ENCODE measurements around the gene C3orf18. TPM values are rescaled to one million over a fixed set of nuclear protein-coding genes. Genes with fewer than 3 reads are reported as not detected.

C3orf18 gene
- total RNA-seq, 2 experiments from 2014 or later, result 16.7 to 17.0 TPM

DNA sequence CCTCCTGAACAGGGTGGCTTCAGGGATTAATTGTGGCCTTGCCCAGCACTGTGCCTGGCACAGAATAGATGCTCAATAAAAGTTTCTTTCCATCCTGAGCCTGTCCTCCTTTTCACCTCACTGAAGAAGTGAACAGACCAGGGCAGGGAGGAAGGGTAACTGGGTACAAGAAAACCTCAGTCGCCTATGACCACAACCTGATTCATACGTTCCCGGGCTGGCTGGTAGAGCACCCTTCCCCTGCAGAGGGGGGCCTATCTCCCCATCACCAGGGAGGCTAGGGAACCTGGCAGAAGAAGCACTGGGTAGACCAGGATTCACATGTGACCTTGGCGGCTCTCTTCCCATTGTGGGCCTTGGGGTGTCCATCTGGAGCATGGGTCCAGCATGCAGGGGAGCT is 36.3 kb downstream of the C3orf18 start:
- Mint-ChIP-seq H3K4me3 (no peak overlapping the region), H3K9me3 (no peaks in the 10 kb centered on the region), H3K27ac (no peak overlapping the region), H3K36me3 (no peaks in the 10 kb centered on the region), H3K4me1 (ENCODE audit: low read depth) (no peaks in the 10 kb centered on the region), H3K27me3 (peaks cover 9% of the 10 kb centered on the region)
- ChIA-PET POLR2A (no interaction called here), CTCF (interaction anchor here (1.7 kb wide), 1 partner anchor 11 kb away, joined by 6 read pairs; no protein-coding TSS in a partner anchor)
- intact Hi-C loops (cut with micrococcal nuclease), result no loop called here
- DNase-seq, result no peak

DNA sequence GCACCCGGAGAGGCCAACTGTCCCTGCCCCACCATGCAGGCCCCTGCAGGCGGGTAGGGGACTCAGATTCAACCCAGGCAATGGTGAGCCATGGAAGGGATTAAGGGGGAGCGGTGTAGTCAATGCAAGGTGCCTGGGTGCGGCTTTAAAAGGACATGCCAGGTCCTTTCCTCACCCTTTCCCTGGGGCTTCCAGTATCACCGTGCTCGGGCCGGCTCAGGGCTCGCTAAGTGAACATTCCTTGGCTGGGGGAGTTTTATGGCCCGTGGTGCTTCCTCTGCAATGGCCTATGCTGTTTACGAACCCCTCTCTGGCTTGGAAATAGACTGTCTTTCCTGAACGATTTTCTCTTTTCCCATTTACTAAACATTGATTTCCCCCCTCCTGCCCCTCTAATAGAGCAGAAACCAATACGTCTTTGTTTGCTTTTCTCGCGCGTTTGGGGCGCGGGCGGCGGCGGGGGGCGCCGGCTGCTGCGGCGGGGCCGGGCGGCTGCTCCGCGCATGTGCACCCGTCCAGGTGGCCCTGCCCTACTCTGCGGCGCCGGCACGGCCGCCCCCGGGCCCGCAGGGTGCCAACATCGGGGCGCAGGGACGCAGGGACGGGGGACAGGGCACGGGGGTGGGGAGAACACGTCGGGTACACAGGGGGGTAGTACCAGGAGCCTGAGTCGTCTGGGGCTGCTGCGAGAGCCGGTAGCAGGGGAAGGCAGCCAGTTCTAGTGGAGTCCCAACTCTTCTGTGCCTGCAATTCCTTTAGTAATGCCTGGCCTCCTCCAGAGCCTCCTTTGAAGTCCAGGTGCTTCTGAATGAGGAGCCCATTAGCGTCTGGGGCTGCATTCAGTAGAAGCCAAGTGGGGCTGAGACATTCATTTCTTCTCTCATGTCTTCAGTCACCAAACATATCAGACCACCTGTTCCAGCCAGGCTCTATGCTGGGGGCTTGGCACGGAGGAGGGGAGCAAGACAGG is 37.3 kb downstream of the C3orf18 start:
- no peaks in the 10 kb centered on the region for H3K36me3 Mint-ChIP-seq
- intact Hi-C loops (cut with micrococcal nuclease), result no loop called here
- H3K9me3 Mint-ChIP-seq, result no peaks in the 10 kb centered on the region
- no peak overlapping the region for H3K4me3 Mint-ChIP-seq
- CTCF ChIA-PET, result no interaction called here
- POLR2A ChIA-PET, result no interaction called here
- no peak overlapping the region for H3K27ac Mint-ChIP-seq
- no peaks in the 10 kb centered on the region for H3K4me1 Mint-ChIP-seq (ENCODE audit: low read depth)
- H3K27me3 Mint-ChIP-seq, result peaks cover 8% of the 10 kb centered on the region
- no peak for DNase-seq

DNA sequence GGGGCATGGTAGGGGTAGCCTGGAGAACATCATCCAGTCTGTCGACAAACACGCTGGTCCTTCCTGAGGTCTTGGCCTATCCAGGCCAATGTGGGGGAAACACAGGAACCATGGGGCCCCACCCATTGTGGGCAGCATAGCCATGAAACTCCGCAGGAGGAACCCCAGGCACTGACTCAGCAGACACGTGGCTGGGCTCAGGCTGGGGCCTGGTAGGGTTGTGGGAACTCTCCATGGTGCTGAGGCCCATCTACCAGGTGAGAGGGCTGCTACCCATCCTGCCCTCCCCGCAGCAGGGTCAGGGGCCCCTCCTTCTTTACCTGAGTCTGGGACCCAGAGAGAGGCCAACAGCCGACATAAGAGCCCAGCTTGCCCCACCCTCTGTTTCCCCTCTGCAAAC is 41.6 kb downstream of the C3orf18 start:
- intact Hi-C loops (cut with micrococcal nuclease), result no loop called here
- no peak overlapping the region for H3K4me3 Mint-ChIP-seq
- H3K4me1 Mint-ChIP-seq (ENCODE audit: low read depth), result no peaks in the 10 kb centered on the region
- H3K27me3 Mint-ChIP-seq, result peaks cover 3% of the 10 kb centered on the region
- peak; percentile 81 for DNase-seq
- H3K9me3 Mint-ChIP-seq, result no peaks in the 10 kb centered on the region
- ChIA-PET CTCF (interaction anchor here (4.3 kb wide), 1 partner anchor 16 kb away, joined by 28 read pairs; no protein-coding TSS in a partner anchor), POLR2A (no interaction called here)
- H3K27ac Mint-ChIP-seq, result no peak overlapping the region
- H3K36me3 Mint-ChIP-seq, result no peaks in the 10 kb centered on the region

DNA sequence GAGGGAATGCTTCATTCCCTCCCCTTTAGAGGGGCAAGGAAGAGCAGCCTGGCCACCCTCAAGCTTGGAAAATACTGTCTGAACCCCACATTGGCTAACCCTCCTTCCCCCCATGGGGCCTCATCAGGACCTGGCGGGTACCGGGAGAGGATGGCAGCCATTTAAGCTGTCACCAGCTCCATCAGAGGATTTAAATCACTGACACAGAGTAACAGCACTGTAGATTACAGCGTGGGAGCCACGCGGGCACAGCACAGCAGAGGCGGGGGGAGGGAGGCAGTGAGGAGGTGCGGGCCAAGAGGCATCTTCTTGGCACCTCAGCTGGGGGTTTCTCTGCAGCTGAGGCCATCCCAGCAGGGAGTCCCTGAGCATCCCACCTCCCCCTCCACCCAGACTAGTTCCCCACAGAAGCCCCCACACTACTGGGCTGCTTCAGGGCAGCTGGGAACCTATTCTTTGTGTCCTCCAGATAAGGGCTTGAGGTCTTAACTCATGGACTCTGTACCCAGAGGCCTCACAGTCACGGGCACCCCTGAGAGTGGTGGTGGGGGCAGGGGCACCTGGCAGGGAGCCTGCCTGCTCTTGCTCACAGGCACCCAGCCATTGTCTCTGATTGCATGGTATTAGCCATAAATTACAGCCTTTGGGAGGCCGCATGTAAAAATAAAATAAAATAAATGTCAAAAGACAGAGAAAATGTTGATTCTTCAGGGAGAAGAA is 42.2 kb downstream of the C3orf18 start:
- CTCF ChIA-PET, result interaction anchor here (4.3 kb wide), 1 partner anchor 17 kb away, joined by 28 read pairs; no protein-coding TSS in a partner anchor
- no peaks in the 10 kb centered on the region for H3K36me3 Mint-ChIP-seq
- peaks cover 3% of the 10 kb centered on the region for H3K27me3 Mint-ChIP-seq
- POLR2A ChIA-PET, result no interaction called here
- intact Hi-C loops (cut with micrococcal nuclease), result no loop called here
- no peak for DNase-seq
- no peaks in the 10 kb centered on the region for H3K9me3 Mint-ChIP-seq
- H3K27ac Mint-ChIP-seq, result no peak overlapping the region
- H3K4me1 Mint-ChIP-seq (ENCODE audit: low read depth), result no peaks in the 10 kb centered on the region
- H3K4me3 Mint-ChIP-seq, result no peak overlapping the region

DNA sequence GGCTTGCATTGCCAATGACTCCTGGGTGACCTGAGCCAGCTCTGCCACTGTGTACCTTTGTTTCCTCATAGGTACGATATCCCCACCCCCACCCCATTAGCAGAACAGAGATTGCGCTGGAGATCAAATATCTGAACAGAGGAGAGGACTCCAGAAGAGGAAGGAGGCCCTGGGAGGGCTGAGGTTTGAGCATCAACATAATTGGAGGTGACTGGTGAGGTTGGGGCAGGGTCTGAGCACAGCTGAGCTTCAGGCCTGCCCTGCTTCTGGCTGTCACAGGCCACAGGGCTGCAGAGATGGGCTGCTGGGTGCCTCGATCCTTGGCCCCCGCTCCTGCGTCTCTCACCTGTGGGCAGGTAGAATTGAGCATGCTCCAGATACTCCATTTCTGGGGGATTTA is 42.8 kb downstream of the C3orf18 start:
- ChIA-PET POLR2A (no interaction called here), CTCF (interaction anchor here (1.1 to 4.3 kb wide), 2 partner anchors 18 to 89 kb away, joined by 3 to 28 read pairs; no protein-coding TSS in a partner anchor)
- no peak for DNase-seq
- intact Hi-C loops (cut with micrococcal nuclease), result no loop called here
- H3K36me3 Mint-ChIP-seq, result no peaks in the 10 kb centered on the region
- H3K9me3 Mint-ChIP-seq, result no peaks in the 10 kb centered on the region
- no peak overlapping the region for H3K4me3 Mint-ChIP-seq
- no peaks in the 10 kb centered on the region for H3K4me1 Mint-ChIP-seq (ENCODE audit: low read depth)
- peaks cover 2% of the 10 kb centered on the region for H3K27me3 Mint-ChIP-seq
- no peak overlapping the region for H3K27ac Mint-ChIP-seq

DNA sequence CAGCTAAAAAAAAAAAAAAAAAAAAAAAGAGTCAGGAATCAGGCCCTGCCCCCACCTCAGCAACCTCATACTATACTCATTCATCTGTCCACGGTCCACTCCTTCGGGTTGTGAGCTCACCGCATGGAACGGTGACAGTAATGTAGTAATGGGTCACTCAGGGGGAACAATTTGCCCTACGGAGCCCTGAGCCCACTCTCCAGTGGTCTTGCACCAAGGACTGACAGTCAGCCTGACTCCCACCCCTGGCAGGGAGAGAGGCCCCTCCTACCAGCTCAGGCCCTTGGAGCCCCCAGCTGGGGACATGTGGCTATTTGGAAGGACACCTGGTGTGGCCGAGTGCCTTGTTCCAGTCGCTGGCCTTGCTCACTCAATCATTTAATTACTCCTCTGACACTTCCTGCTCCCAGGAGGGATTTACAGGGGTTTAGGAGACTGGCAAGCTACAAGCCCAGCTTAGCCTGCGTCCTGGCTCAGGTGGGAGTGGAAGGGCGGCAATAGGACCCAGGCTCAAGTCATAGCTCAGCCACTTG is 44.2 kb downstream of the C3orf18 start:
- intact Hi-C loops (cut with micrococcal nuclease), result no loop called here
- Mint-ChIP-seq H3K9me3 (no peaks in the 10 kb centered on the region), H3K4me1 (ENCODE audit: low read depth) (no peaks in the 10 kb centered on the region), H3K36me3 (no peaks in the 10 kb centered on the region), H3K27ac (no peak overlapping the region), H3K4me3 (no peak overlapping the region), H3K27me3 (no peaks in the 10 kb centered on the region)
- ChIA-PET CTCF (interaction anchor here (1.1 to 4.3 kb wide), 2 partner anchors 19 to 90 kb away, joined by 3 to 28 read pairs; no protein-coding TSS in a partner anchor), POLR2A (no interaction called here)
- no peak for DNase-seq

DNA sequence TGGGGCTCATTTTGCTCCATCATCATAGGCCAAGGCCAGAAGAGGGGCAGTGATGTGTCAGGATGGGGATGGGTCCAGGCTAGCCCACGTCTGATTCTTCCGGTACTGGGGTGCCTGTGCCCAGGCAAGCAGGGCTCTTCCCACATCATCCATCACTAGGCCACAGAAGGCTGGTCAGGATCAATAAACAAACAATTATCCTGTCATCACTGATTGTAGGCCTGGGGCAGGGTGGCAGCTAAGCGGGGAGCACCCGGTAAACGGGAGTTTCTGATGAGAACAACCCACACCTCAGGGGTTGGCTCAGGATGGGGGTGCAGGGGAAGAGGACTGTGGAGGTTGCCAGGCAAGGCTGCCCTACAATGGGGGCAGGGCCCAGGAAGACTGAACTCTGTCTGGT is 46.0 kb downstream of the C3orf18 start:
- H3K27me3 Mint-ChIP-seq, result no peaks in the 10 kb centered on the region
- no peaks in the 10 kb centered on the region for H3K9me3 Mint-ChIP-seq
- no peak overlapping the region for H3K4me3 Mint-ChIP-seq
- POLR2A ChIA-PET, result no interaction called here
- CTCF ChIA-PET, result interaction anchor here (0.9 to 4.3 kb wide), 4 partner anchors 21 to 93 kb away, joined by 3 to 28 read pairs (median 8); no protein-coding TSS in a partner anchor
- H3K36me3 Mint-ChIP-seq, result no peaks in the 10 kb centered on the region
- H3K4me1 Mint-ChIP-seq (ENCODE audit: low read depth), result no peaks in the 10 kb centered on the region
- no peak overlapping the region for H3K27ac Mint-ChIP-seq
- intact Hi-C loops (cut with micrococcal nuclease), result no loop called here
- no peak for DNase-seq

DNA sequence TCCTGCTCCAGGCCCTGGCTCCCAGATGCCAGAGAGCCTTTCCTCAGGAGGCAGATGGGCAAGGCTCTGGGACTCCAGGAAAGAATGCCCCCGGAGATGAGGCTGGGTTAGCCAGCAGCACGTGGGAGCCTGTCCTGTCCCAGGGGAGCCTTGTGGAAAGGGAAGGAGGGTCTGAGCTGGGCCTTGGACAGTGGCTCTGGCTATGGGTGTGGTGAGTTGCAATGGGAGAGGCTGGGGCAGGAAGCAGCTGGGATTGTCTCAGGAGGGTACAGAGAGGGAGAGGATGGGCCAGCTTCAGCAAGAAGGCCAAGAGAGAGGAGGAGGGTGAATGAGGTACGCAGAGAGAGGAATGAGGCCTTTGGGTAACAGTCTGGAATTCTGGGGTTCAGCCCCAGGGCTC is 46.7 kb downstream of the C3orf18 start:
- ChIA-PET CTCF (interaction anchor here (2.6 kb wide), 1 partner anchor 92 kb away, joined by 11 read pairs; no protein-coding TSS in a partner anchor), POLR2A (no interaction called here)
- intact Hi-C loops (cut with micrococcal nuclease), result no loop called here
- Mint-ChIP-seq H3K4me1 (ENCODE audit: low read depth) (no peaks in the 10 kb centered on the region), H3K4me3 (no peak overlapping the region), H3K9me3 (no peaks in the 10 kb centered on the region), H3K27ac (no peak overlapping the region), H3K27me3 (no peaks in the 10 kb centered on the region), H3K36me3 (no peaks in the 10 kb centered on the region)
- DNase-seq, result no peak

DNA sequence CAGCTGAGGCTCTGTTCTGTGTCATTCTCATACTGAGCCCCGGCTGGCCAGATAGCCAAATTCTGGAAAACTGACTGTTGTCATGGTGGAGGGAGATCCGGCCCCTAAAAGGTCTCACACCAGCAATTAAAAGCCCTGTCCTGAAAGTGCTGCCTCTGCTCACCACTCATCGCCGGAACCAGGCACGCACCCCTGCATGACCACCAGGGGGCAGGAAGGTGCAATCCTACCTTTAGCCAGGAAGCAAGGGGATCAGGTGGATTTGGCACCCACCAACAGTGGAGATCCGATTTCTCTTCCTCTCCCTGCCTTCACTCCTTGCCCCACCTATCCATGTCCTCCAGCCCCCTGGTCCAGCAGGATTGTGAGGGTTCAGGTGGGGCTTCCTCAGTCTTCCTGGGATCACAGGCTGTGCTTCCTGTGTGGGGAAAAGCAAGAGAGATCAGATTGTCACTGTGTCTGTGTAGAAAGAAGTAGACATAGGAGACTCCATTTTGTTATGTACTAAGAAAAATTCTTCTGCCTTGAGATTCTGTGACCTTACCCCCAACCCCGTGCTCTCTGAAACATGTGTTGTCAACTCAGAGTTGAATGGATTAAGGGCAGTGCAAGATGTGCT is 48.0 kb downstream of the C3orf18 start:
- peak; percentile 86 for DNase-seq
- no peaks in the 10 kb centered on the region for H3K36me3 Mint-ChIP-seq
- H3K27me3 Mint-ChIP-seq, result no peaks in the 10 kb centered on the region
- no peak overlapping the region for H3K4me3 Mint-ChIP-seq
- no peaks in the 10 kb centered on the region for H3K9me3 Mint-ChIP-seq
- H3K27ac Mint-ChIP-seq, result no peak overlapping the region
- CTCF ChIA-PET, result interaction anchor here (0.9 to 2.6 kb wide), 4 partner anchors 23 to 113 kb away, joined by 4 to 13 read pairs (median 8); partner anchors contain the start of gene MAPKAPK3
- POLR2A ChIA-PET, result no interaction called here
- H3K4me1 Mint-ChIP-seq (ENCODE audit: low read depth), result no peaks in the 10 kb centered on the region
- intact Hi-C loops (cut with micrococcal nuclease), result loop anchor here (1.0 kb wide), 2 partner anchors 23 to 95 kb away; no protein-coding TSS in a partner anchor

DNA sequence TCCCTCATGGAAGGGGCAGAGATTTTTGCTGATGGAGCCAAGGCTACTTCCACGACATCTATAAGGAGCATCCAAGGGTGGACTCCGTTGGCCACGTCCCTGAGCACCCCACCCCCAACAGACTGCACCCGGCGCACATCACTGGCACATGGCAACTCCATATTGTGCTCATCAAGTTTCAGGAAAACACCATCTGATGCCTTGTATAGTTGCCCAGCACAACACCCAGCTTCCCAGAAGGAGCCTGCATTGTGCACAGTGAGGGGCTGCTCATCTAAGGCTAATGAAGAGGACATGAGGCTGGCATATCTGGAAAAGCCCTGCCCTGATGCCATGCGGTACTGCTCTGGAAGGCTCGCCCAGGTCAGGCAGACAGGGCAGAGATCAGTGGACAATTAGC is 49.1 kb downstream of the C3orf18 start:
- Mint-ChIP-seq H3K27ac (no peak overlapping the region), H3K36me3 (no peaks in the 10 kb centered on the region), H3K4me3 (no peak overlapping the region), H3K9me3 (no peaks in the 10 kb centered on the region), H3K27me3 (no peaks in the 10 kb centered on the region), H3K4me1 (ENCODE audit: low read depth) (no peaks in the 10 kb centered on the region)
- no peak for DNase-seq
- ChIA-PET CTCF (interaction anchor here (0.9 to 2.6 kb wide), 4 partner anchors 24 to 114 kb away, joined by 4 to 13 read pairs (median 8); partner anchors contain the start of gene MAPKAPK3), POLR2A (no interaction called here)
- intact Hi-C loops (cut with micrococcal nuclease), result no loop called here

DNA sequence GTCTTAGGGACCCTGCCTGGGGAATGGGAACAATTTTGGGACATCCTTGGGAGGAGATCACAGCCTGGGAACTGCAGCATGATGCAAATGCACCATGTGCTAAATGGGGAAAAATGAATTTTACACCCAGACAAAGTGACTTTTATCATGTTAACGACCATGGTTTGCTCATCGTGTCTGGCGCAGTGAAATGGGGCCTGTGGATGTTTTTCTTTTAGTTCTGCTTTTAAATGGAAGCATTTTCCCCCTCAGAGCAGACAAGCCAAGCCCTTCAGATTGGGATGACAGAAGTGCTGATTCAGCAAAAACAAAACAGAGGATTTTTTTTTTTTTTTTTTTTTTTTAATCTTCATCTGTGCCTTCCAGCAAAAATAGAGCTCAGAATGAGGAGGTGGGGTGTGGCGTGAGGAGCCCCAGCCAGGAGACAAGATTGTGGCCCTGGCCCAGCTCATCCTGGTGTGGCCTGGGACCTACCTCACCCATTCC is 49.8 kb downstream of the C3orf18 start:
- Mint-ChIP-seq H3K27me3 (no peaks in the 10 kb centered on the region), H3K4me3 (no peak overlapping the region), H3K9me3 (no peaks in the 10 kb centered on the region), H3K36me3 (no peaks in the 10 kb centered on the region), H3K4me1 (ENCODE audit: low read depth) (no peaks in the 10 kb centered on the region), H3K27ac (no peak overlapping the region)
- ChIA-PET POLR2A (no interaction called here), CTCF (interaction anchor here (1.0 to 2.6 kb wide), 6 partner anchors 25 to 98 kb away, joined by 3 to 13 read pairs (median 4); partner anchors contain the start of gene MAPKAPK3)
- intact Hi-C loops (cut with micrococcal nuclease), result no loop called here
- no peak for DNase-seq

All from activated CD4-positive, alpha-beta memory T cell treated with anti-CD3 and anti-CD28 coated beads for 36 hours (primary cell).